HepG2 (cell line): ENCODE data around the gene LYRM7. TPM values are rescaled to one million over a fixed set of nuclear protein-coding genes. Genes with fewer than 3 reads are reported as not detected.

ENCODE experiments used
- ATM ChIP-seq: fragments of 450-650 bp; IDR thresholded peaks from 2 replicates; pipeline ENCODE4 v1.7.1; 2017; ENCODE audit warnings: mild to moderate bottlenecking, borderline replicate concordance
- HNRNPL ChIP-seq: fragments of 200-400 bp; formaldehyde crosslinking; IDR thresholded peaks from 2 replicates; pipeline ENCODE4 v1.6.1; 2017; ENCODE audit warnings: mild to moderate bottlenecking, low read depth, low read length
- HNRNPLL ChIP-seq: fragments of 200-400 bp; formaldehyde crosslinking; IDR thresholded peaks from 2 replicates; pipeline ENCODE4 v1.6.1; 2017; ENCODE audit warnings: mild to moderate bottlenecking, low read depth, low read length; ENCODE audit not compliant: poor library complexity, severe bottlenecking
- KDM6A ChIP-seq: IDR thresholded peaks from 2 replicates; pipeline ENCODE4 v1.6.1; 2016; ENCODE audit warnings: low read depth
- MTF1 ChIP-seq: sonication (generic); formaldehyde crosslinking; IDR thresholded peaks from 2 replicates; pipeline ENCODE4 v1.5.0; 2020; ENCODE audit warnings: missing genetic modification reagents
- SYNCRIP ChIP-seq: fragments of 200-400 bp; formaldehyde crosslinking; IDR thresholded peaks from 2 replicates; pipeline ENCODE4 v1.6.1; 2018; ENCODE audit warnings: mild to moderate bottlenecking, low read depth, low read length; ENCODE audit not compliant: insufficient read depth
- TAF15 ChIP-seq: fragments of 200-400 bp; formaldehyde crosslinking; IDR thresholded peaks from one replicate; pipeline ENCODE4 v1.6.1; 2018; ENCODE audit warnings: mild to moderate bottlenecking, low read depth, low read length; ENCODE audit not compliant: poor library complexity, severe bottlenecking
- TOPORS ChIP-seq: sonication (generic); formaldehyde crosslinking; IDR thresholded peaks from 2 replicates; pipeline ENCODE4 v1.8.0; 2023; ENCODE audit warnings: mild to moderate bottlenecking, missing genetic modification reagents
- ZBTB8A ChIP-seq: sonication (generic); formaldehyde crosslinking; IDR thresholded peaks from 2 replicates; pipeline ENCODE4 v1.4.0; 2020; ENCODE audit warnings: mild to moderate bottlenecking, low read depth, missing genetic modification reagents, borderline replicate concordance
- ZFP1 ChIP-seq: IDR thresholded peaks from 2 replicates; pipeline ENCODE4 v1.6.1; 2016
- ZFP36 ChIP-seq: fragments of 150-350 bp; IDR thresholded peaks from 2 replicates; pipeline ENCODE4 v1.6.1; 2018; ENCODE audit warnings: borderline replicate concordance, low read length, low read depth; ENCODE audit not compliant: partially characterized antibody
- ZKSCAN1 ChIP-seq: fragments of 150-350 bp; IDR thresholded peaks from 2 replicates; pipeline ENCODE4 v1.6.1; 2014; ENCODE audit warnings: low read length
- ZNF296 ChIP-seq: sonication (generic); formaldehyde crosslinking; conservative IDR thresholded peaks from 2 replicates; pipeline ENCODE4 v1.5.0; 2020; ENCODE audit warnings: mild to moderate bottlenecking, missing genetic modification reagents
- ZNF441 ChIP-seq: sonication (generic); formaldehyde crosslinking; IDR thresholded peaks from 2 replicates; pipeline ENCODE4 v1.7.0; 2021; ENCODE audit warnings: missing genetic modification reagents, borderline replicate concordance
- ZNF7 ChIP-seq: IDR thresholded peaks from 2 replicates; pipeline ENCODE4 v1.6.1; 2016; ENCODE audit warnings: missing biosample characterization, missing genetic modification reagents
- ZNF773 ChIP-seq: sonication (generic); formaldehyde crosslinking; IDR thresholded peaks from 2 replicates; pipeline ENCODE4 v1.4.0; 2020; ENCODE audit warnings: missing genetic modification reagents, borderline replicate concordance
- ZSCAN22 ChIP-seq: sonication (generic); formaldehyde crosslinking; IDR thresholded peaks from 2 replicates; pipeline ENCODE4 v1.4.0; 2020; ENCODE audit warnings: mild to moderate bottlenecking, missing genetic modification reagents
- polyA plus RNA-seq, 8 experiments: library from polyadenylated mRNA; depleted of rRNA in 3 of 8; stranded (reverse) in 7 of 8; unstranded in 1 of 8; fragments of >200 nt; fragmentation: Illumina TruSeq in 4 of 8; extraction: Trizol in 4 of 8; gene quantifications; 2 replicates each; pipeline versions ENCODE4 v1.2.1 to v1.2.3, GENCODE V29; 2011 to 2016; ENCODE audit warnings: low read depth in 4 of 8, missing spikeins in 1 of 8, mixed read lengths in 1 of 8; ENCODE audit not compliant: insufficient read depth in 1 of 8
- total RNA-seq, 5 experiments: library from RNA; depleted of rRNA; stranded (reverse); fragments of >200 nt; fragmentation: Illumina TruSeq; extraction: Trizol; gene quantifications; 2 replicates each; pipeline ENCODE4 v1.2.3, GENCODE V29; 2016; ENCODE audit warnings: low read depth in 1 of 5
- TF ChIP-seq, protein P1 (sequence below): sonication (generic); formaldehyde crosslinking; IDR thresholded peaks from 2 replicates; pipeline ENCODE4 v1.4.0; 2020; ENCODE audit warnings: missing genetic modification reagents, borderline replicate concordance
- TF ChIP-seq, protein P2 (sequence below): sonication (generic); formaldehyde crosslinking; IDR thresholded peaks from one replicate; pipeline ENCODE4 v1.5.1; 2020; ENCODE audit warnings: mild to moderate bottlenecking, missing genetic modification reagents; ENCODE audit errors: not compliant biosample characterization
- TF ChIP-seq, protein P3 (sequence below): sonication (generic); formaldehyde crosslinking; IDR thresholded peaks from 2 replicates; pipeline ENCODE4 v1.4.0; 2020; ENCODE audit warnings: mild to moderate bottlenecking, missing genetic modification reagents
- TF ChIP-seq, protein P4 (sequence below): sonication (generic); formaldehyde crosslinking; IDR thresholded peaks from 2 replicates; pipeline ENCODE4 v1.5.0; 2020; ENCODE audit warnings: mild to moderate bottlenecking, missing genetic modification reagents, moderate library complexity

Gene LYRM7
- total and polyA plus RNA-seq, 2 of the 13 experiments (the other 11 are each of a cell fraction or from before 2014, with no cell fraction given), result 3.0 to 5.5 TPM

DNA sequence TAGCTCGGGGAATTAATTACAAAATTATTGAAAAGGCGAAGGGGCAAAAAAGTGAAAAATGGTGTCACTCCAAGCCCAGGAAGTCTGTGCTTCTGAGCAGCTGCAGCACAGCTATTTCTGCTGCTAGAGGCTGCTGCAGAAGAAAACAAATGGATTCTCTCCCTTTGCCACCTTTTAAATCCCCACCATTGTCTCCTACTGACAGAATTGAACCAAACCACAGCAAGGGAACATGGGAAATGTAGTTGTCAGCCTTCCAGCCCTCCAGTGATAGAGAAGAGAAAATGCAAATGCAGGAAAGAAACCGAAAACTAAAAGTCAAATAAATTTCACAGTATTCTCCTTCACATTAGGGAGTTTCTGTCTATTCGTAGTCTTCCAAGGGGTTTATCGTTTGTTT lies 59.7 kb downstream of the LYRM7 start (continued):
- TF ChIP-seq, protein P1, sequence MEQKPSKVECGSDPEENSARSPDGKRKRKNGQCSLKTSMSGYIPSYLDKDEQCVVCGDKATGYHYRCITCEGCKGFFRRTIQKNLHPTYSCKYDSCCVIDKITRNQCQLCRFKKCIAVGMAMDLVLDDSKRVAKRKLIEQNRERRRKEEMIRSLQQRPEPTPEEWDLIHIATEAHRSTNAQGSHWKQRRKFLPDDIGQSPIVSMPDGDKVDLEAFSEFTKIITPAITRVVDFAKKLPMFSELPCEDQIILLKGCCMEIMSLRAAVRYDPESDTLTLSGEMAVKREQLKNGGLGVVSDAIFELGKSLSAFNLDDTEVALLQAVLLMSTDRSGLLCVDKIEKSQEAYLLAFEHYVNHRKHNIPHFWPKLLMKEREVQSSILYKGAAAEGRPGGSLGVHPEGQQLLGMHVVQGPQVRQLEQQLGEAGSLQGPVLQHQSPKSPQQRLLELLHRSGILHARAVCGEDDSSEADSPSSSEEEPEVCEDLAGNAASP (CRISPR knock-in tag), result no peak
- TF ChIP-seq ATM (no peak), HNRNPL (no peak), ZKSCAN1 (no peak), ZNF7 (CRISPR knock-in tag) (peak; percentile 94), KDM6A (CRISPR knock-in tag) (no peak), ZNF773 (no peak), ZBTB8A (CRISPR knock-in tag) (no peak), ZFP36 (no peak), MTF1 (CRISPR knock-in tag) (no peak), ZNF296 (no peak), SYNCRIP (no peak), ZSCAN22 (CRISPR knock-in tag) (no peak), HNRNPLL (no peak), TOPORS (CRISPR knock-in tag) (no peak), ZNF441 (CRISPR knock-in tag) (no peak), ZFP1 (no peak), TAF15 (no peak)
- TF ChIP-seq, protein P2, sequence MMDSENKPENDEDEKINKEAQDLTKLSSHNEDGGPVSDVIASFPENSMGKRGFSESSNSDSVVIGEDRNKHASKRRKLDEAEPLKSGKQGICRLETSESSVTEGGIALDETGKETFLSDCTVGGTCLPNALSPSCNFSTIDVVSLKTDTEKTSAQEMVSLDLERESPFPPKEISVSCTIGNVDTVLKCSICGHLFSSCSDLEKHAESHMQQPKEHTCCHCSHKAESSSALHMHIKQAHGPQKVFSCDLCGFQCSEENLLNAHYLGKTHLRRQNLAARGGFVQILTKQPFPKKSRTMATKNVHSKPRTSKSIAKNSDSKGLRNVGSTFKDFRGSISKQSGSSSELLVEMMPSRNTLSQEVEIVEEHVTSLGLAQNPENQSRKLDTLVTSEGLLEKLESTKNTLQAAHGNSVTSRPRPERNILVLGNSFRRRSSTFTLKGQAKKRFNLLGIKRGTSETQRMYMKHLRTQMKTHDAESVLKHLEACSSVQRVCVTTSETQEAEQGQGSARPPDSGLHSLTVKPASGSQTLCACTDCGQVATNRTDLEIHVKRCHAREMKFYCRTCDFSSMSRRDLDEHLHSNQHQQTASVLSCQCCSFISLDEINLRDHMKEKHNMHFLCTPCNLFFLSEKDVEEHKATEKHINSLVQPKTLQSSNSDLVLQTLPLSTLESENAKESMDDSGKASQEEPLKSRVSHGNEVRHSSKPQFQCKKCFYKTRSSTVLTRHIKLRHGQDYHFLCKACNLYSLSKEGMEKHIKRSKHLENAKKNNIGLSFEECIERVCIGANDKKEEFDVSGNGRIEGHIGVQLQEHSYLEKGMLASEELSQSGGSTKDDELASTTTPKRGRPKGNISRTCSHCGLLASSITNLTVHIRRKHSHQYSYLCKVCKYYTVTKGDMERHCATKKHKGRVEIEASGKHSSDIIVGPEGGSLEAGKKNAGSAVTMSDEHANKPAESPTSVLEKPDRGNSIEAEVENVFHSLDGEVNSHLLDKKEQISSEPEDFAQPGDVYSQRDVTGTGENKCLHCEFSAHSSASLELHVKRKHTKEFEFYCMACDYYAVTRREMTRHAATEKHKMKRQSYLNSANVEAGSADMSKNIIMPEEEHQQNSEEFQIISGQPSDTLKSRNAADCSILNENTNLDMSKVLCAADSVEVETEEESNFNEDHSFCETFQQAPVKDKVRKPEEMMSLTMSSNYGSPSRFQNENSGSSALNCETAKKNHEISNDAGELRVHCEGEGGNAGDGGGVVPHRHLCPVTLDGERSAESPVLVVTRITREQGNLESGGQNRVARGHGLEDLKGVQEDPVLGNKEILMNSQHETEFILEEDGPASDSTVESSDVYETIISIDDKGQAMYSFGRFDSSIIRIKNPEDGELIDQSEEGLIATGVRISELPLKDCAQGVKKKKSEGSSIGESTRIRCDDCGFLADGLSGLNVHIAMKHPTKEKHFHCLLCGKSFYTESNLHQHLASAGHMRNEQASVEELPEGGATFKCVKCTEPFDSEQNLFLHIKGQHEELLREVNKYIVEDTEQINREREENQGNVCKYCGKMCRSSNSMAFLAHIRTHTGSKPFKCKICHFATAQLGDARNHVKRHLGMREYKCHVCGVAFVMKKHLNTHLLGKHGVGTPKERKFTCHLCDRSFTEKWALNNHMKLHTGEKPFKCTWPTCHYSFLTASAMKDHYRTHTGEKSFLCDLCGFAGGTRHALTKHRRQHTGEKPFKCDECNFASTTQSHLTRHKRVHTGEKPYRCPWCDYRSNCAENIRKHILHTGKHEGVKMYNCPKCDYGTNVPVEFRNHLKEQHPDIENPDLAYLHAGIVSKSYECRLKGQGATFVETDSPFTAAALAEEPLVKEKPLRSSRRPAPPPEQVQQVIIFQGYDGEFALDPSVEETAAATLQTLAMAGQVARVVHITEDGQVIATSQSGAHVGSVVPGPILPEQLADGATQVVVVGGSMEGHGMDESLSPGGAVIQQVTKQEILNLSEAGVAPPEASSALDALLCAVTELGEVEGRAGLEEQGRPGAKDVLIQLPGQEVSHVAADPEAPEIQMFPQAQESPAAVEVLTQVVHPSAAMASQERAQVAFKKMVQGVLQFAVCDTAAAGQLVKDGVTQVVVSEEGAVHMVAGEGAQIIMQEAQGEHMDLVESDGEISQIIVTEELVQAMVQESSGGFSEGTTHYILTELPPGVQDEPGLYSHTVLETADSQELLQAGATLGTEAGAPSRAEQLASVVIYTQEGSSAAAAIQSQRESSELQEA, result no peak
- TF ChIP-seq, protein P3, sequence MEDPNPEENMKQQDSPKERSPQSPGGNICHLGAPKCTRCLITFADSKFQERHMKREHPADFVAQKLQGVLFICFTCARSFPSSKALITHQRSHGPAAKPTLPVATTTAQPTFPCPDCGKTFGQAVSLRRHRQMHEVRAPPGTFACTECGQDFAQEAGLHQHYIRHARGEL (CRISPR knock-in tag), result no peak
- TF ChIP-seq, protein P4, sequence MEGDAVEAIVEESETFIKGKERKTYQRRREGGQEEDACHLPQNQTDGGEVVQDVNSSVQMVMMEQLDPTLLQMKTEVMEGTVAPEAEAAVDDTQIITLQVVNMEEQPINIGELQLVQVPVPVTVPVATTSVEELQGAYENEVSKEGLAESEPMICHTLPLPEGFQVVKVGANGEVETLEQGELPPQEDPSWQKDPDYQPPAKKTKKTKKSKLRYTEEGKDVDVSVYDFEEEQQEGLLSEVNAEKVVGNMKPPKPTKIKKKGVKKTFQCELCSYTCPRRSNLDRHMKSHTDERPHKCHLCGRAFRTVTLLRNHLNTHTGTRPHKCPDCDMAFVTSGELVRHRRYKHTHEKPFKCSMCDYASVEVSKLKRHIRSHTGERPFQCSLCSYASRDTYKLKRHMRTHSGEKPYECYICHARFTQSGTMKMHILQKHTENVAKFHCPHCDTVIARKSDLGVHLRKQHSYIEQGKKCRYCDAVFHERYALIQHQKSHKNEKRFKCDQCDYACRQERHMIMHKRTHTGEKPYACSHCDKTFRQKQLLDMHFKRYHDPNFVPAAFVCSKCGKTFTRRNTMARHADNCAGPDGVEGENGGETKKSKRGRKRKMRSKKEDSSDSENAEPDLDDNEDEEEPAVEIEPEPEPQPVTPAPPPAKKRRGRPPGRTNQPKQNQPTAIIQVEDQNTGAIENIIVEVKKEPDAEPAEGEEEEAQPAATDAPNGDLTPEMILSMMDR (CRISPR knock-in tag), result no peak
